Measurements from ENCODE around the gene MTMR3.

MTMR3 gene

GRCh38 chr22:30027791-30028190 lies 144.8 kb downstream of the MTMR3 start:
- TF ChIP-seq CTCF (conservative IDR thresholded peaks at IDR 0.05), result no peak
- H3K27ac ChIP-seq, result no peak overlapping the region

- TF ChIP-seq CTCF (conservative IDR thresholded peaks at IDR 0.05), result no peak
- no peak overlapping the region for H3K27ac ChIP-seq
Measured at GRCh38 chr22:30028731-30029130, 145.8 kb downstream of the MTMR3 start.

- no peak for TF ChIP-seq CTCF (conservative IDR thresholded peaks at IDR 0.05)
- no peak overlapping the region for H3K27ac ChIP-seq
Measured at GRCh38 chr22:30029512-30029911, 146.5 kb downstream of the MTMR3 start.

- H3K27ac ChIP-seq, result no peak overlapping the region
- no peak for TF ChIP-seq CTCF (conservative IDR thresholded peaks at IDR 0.05)
Measured at GRCh38 chr22:30030329-30030728, 147.4 kb downstream of the MTMR3 start.

GRCh38 chr22:30031328-30031727 lies 148.4 kb downstream of the MTMR3 start:
- no peak for TF ChIP-seq CTCF (conservative IDR thresholded peaks at IDR 0.05)
- H3K27ac ChIP-seq, result no peak overlapping the region

- H3K27ac ChIP-seq, result no peak overlapping the region
- no peak for TF ChIP-seq CTCF (conservative IDR thresholded peaks at IDR 0.05)
Measured at GRCh38 chr22:30031764-30032455, 148.9 kb downstream of the MTMR3 start.

- H3K27ac ChIP-seq, result no peak overlapping the region
- TF ChIP-seq CTCF (conservative IDR thresholded peaks at IDR 0.05), result no peak
Measured at GRCh38 chr22:30033137-30033536, 150.2 kb downstream of the MTMR3 start.
